A549 (cell line): ENCODE measurements around the gene TEAD3. TPM values are rescaled to one million over a fixed set of nuclear protein-coding genes. Genes with fewer than 3 reads are reported as not detected.
"Not testable (repeated sequence)": the region's sequence is repeated elsewhere in the genome, so short reads cannot be mapped to it uniquely, and the experiment has no call there.

Source experiments
- ATAC-seq, 2 experiments: fragments of 200-7000 bp in 1 of 2; fragments of >200 bp in 1 of 2; cut with Nextera tagmentation in 1 of 2; cut with Tn5 transposase in 1 of 2; 3 replicates each; pipeline versions ENCODE4 v1.8.0 to v1.9.1; 2018 to 2020; ENCODE audit warnings: mild to moderate bottlenecking in 1 of 2, moderate library complexity in 1 of 2
- CTCF ChIA-PET: fragments of 300-600 bp; sonication (Branson Sonifier 250); formaldehyde crosslinking; extraction: SDS; loops from one replicate; lab custom pipeline; 2021; ENCODE audit warnings: antibody characterized with exemption, inconsistent platforms; lab: Yijun Ruan, JAX
- POLR2A ChIA-PET: fragments of 350-600 bp; formaldehyde crosslinking; extraction: SDS; loops from one replicate; lab custom pipeline; 2021; ENCODE audit warnings: antibody characterized with exemption, inconsistent platforms; lab: Yijun Ruan, JAX
- DNase-seq, 2 experiments: peaks; one replicate each; pipeline versions ENCODE4 v3.0.0 to v3.0.0-alpha.2; 2011 to 2016; ENCODE audit warnings: low read depth in 1 of 2, low spot score in 1 of 2
- FAIRE-seq: peaks from 2 replicates; lab custom pipeline; 2011; peaks lifted over from hg19 to GRCh38; lab: Jason Lieb, UNC
- H3K27ac ChIP-seq, 2 experiments: fragments of >200 bp; sonication (Bioruptor Twin); formaldehyde crosslinking; 3 replicates each; pipeline ENCODE4 v1.5.1; 2016 to 2017
- H3K4me1 ChIP-seq: fragments of >200 bp; sonication (Bioruptor Twin); formaldehyde crosslinking; 3 replicates; pipeline ENCODE4 v1.6.1; 2016
- H3K4me2 ChIP-seq: fragments of >200 bp; sonication (Bioruptor Twin); formaldehyde crosslinking; 3 replicates; pipeline ENCODE4 v1.6.1; 2016
- H3K4me3 ChIP-seq: fragments of >200 bp; sonication (Bioruptor Twin); formaldehyde crosslinking; 3 replicates; pipeline ENCODE4 v1.5.1; 2016
- H3K9me3 ChIP-seq: fragments of >200 bp; sonication (Bioruptor Twin); formaldehyde crosslinking; 3 replicates; pipeline ENCODE4 v1.6.1; 2016
- ATOH8 ChIP-seq: fragments of 250-450 bp; sonication (Bioruptor Pico); IDR thresholded peaks from 2 replicates; pipeline ENCODE4 v1.5.0; 2020; ENCODE audit warnings: low read depth, mild to moderate bottlenecking, moderate library complexity
- CEBPB ChIP-seq, 2 experiments: fragments of >200 bp in 1 of 2; sonication (Bioruptor Twin) in 1 of 2; formaldehyde crosslinking in 1 of 2; IDR thresholded peaks; 2 replicates each; pipeline ENCODE4 v1.6.1; 2012 to 2016
- EHMT2 ChIP-seq: fragments of 200-600 bp; sonication (generic); IDR thresholded peaks from 2 replicates; pipeline ENCODE4 v1.6.1; 2016; ENCODE audit warnings: antibody characterized with exemption, low read depth, mild to moderate bottlenecking, moderate library complexity
- ELK1 ChIP-seq: fragments of 150-350 bp; IDR thresholded peaks from 2 replicates; pipeline ENCODE4 v1.6.1; 2014; ENCODE audit warnings: low read depth, mild to moderate bottlenecking, low read length
- HEYL ChIP-seq: fragments of 250-450 bp; sonication (Bioruptor Pico); IDR thresholded peaks from 2 replicates; pipeline ENCODE4 v1.8.0; 2021; ENCODE audit warnings: mild to moderate bottlenecking, moderate library complexity
- MYC ChIP-seq: IDR thresholded peaks from 2 replicates; pipeline ENCODE4 v1.6.1; 2012; ENCODE audit warnings: mild to moderate bottlenecking, inconsistent platforms, low read length, improper control_type of control experiment, borderline replicate concordance
- NPAS2 ChIP-seq: fragments of 250-450 bp; sonication (Bioruptor Pico); IDR thresholded peaks from 2 replicates; pipeline ENCODE4 v1.8.0; 2022; ENCODE audit warnings: mild to moderate bottlenecking, moderate library complexity, borderline replicate concordance
- WGBS: methylation state at CpG from one replicate; pipeline ENCODE4 v1.1.6; 2017; ENCODE audit errors: missing lambda C conversion rate; 5-methylcytosine and 5-hydroxymethylcytosine counted together
- polyA plus RNA-seq, 4 experiments: library from polyadenylated mRNA; depleted of rRNA in 3 of 4; stranded (reverse); fragments of >200 nt; fragmentation: RNase III in 1 of 4; extraction: RNeasy Plus Mini Kit Qiagen cat#74134 plus additional on column Dnase treatment in 1 of 4; gene quantifications; 2 replicates in 3 of 4; 3 replicates in 1 of 4; pipeline ENCODE4 v1.2.3, GENCODE V29; 2011 to 2017

Gene TEAD3
- polyA plus RNA-seq, 2 of the 4 experiments (the other 2 are of a cell fraction) = 2.1 to 4.2 TPM

- CTCF ChIA-PET = interaction anchor here (1.0 kb wide), 1 partner anchor 11 kb away, joined by 4 read pairs; no protein-coding TSS in a partner anchor
- ATAC-seq, DNase-seq, FAIRE-seq, H3K27ac ChIP-seq, H3K4me2 ChIP-seq, POLR2A ChIA-PET, H3K9me3 ChIP-seq, H3K4me1 ChIP-seq, H3K4me3 ChIP-seq: not testable (repeated sequence)
- 92% methylated on average over 7 of the region's 7 CpGs for WGBS
Measured at GRCh38 chr6:35438378-35439065, 58.4 kb downstream of the TEAD3 start.

GRCh38 chr6:35436071-35436857, 60.6 kb downstream of the TEAD3 start:
- Histone ChIP-seq H3K4me2 (no peak overlapping the region), H3K4me1 (no peaks in the 10 kb centered on the region), H3K4me3 (no peak overlapping the region), H3K27ac (no peak overlapping the region), H3K9me3 (no peaks in the 10 kb centered on the region)
- 28% methylated on average over 3 of the region's 8 CpGs for WGBS
- ATAC-seq = no peak
- DNase-seq = no peak
- no peak for TF ChIP-seq ATOH8 (CRISPR knock-in tag)
- CTCF ChIA-PET = interaction anchor here (0.8 to 2.2 kb wide), 7 partner anchors 12 to 138 kb away, joined by 3 to 7 read pairs (median 4); partner anchors contain the start of gene DEF6
- no peak for FAIRE-seq
- POLR2A ChIA-PET = no interaction called here

- POLR2A ChIA-PET = interaction anchor here (0.6 kb wide), 1 partner anchor 166 kb away, joined by 3 read pairs; no protein-coding TSS in a partner anchor
- 79% methylated on average over 11 of the region's 16 CpGs for whole genome bisulfite sequencing
- no peaks in the 10 kb centered on the region for H3K4me1 ChIP-seq
- no peak for ATAC-seq
- CTCF ChIA-PET = interaction anchor here (0.9 to 2.2 kb wide), 6 partner anchors 13 to 137 kb away, joined by 3 to 5 read pairs (median 4); partner anchors contain the start of gene DEF6
- H3K4me3 ChIP-seq = no peak overlapping the region
- no peak for TF ChIP-seq ELK1
- no peak for TF ChIP-seq MYC
- no peak overlapping the region for H3K27ac ChIP-seq
- DNase-seq = no peak
- 0 out of 3 replicates have a peak, but pooled peaks cover 1% of the 10 kb centered on the region for H3K9me3 ChIP-seq
- FAIRE-seq = no peak
- no peak overlapping the region for H3K4me2 ChIP-seq
Measured at GRCh38 chr6:35435074-35435837, 61.6 kb downstream of the TEAD3 start.

- H3K4me2 ChIP-seq, H3K4me3 ChIP-seq, H3K4me1 ChIP-seq, ATAC-seq, POLR2A ChIA-PET, DNase-seq, H3K27ac ChIP-seq, H3K9me3 ChIP-seq, FAIRE-seq: not testable (repeated sequence)
- CTCF ChIA-PET = interaction anchor here (1.0 to 1.2 kb wide), 2 partner anchors 9 to 17 kb away, joined by 3 read pairs; no protein-coding TSS in a partner anchor
- WGBS = 56% methylated on average over 3 of the region's 3 CpGs
Measured at GRCh38 chr6:35432702-35433101, 64.2 kb downstream of the TEAD3 start.

GRCh38 chr6:35432291-35432690, 64.6 kb downstream of the TEAD3 start:
- ATAC-seq = no peak
- CTCF ChIA-PET = interaction anchor here (1.2 kb wide), 1 partner anchor 10 kb away, joined by 3 read pairs; no protein-coding TSS in a partner anchor
- 59% methylated on average over 4 of the region's 4 CpGs for WGBS

More at GRCh38 chr6:35432291-35432690, 64.6 kb downstream of the TEAD3 start:
- H3K27ac ChIP-seq = no peak overlapping the region
- no peaks in the 10 kb centered on the region for H3K4me1 ChIP-seq
- POLR2A ChIA-PET = no interaction called here
- DNase-seq = no peak
- no peak overlapping the region for H3K4me3 ChIP-seq
- TF ChIP-seq HEYL (CRISPR knock-in tag) (no peak), NPAS2 (CRISPR knock-in tag) (no peak), CEBPB (IDR thresholded peaks at IDR 0.05) (no peak), EHMT2 (no peak)
- TF ChIP-seq, all 56 proteins: peak for 0
- no peak overlapping the region for H3K4me2 ChIP-seq
- FAIRE-seq = no peak
- H3K9me3 ChIP-seq = 0 out of 3 replicates have a peak, but pooled peaks cover 8% of the 10 kb centered on the region
